Large intestine (tissue), 3 donors: ENCODE data around the gene CHMP6. TPM values are rescaled to one million over a fixed set of nuclear protein-coding genes. Genes with fewer than 3 reads are reported as not detected.

Experiments
- DNase-seq, 2 donors: peaks; one replicate each; pipeline versions ENCODE4 v3.0.0 to v3.0.0-alpha.2; 2013
- H3K27ac ChIP-seq: one replicate; pipeline ENCODE4 v1.5.1; 2013; ENCODE audit warnings: low read length
- H3K27me3 ChIP-seq: 2 replicates; pipeline ENCODE4 v1.6.1; 2013; ENCODE audit warnings: low read length; ENCODE audit not compliant: control insufficient read depth, insufficient read depth
- H3K36me3 ChIP-seq: 2 replicates; pipeline ENCODE4 v1.6.1; 2013; ENCODE audit warnings: low read length; ENCODE audit not compliant: control insufficient read depth, insufficient read depth
- H3K4me1 ChIP-seq: one replicate; pipeline ENCODE4 v1.6.1; 2013; ENCODE audit warnings: low read length; ENCODE audit not compliant: control insufficient read depth, insufficient read depth
- H3K4me3 ChIP-seq: one replicate; pipeline ENCODE4 v1.5.1; 2013; ENCODE audit warnings: low read length
- H3K9me3 ChIP-seq: one replicate; pipeline ENCODE4 v1.6.1; 2013; ENCODE audit warnings: mild to moderate bottlenecking, low read depth, low read length, moderate library complexity; ENCODE audit not compliant: control insufficient read depth
- WGBS: methylation state at CpG from one replicate; pipeline ENCODE4 v1.1.5; 2013; ENCODE audit warnings: low lambda C conversion rate; ENCODE audit not compliant: insufficient coverage; 5-methylcytosine and 5-hydroxymethylcytosine counted together
- polyA plus RNA-seq: library from polyadenylated mRNA; unstranded; fragments of 120-200 nt; gene quantifications from one replicate; pipeline ENCODE4 v1.2.1, GENCODE V29; 2013

The CHMP6 gene
- polyA plus RNA-seq, 1 donor = 20.4 TPM

DNA sequence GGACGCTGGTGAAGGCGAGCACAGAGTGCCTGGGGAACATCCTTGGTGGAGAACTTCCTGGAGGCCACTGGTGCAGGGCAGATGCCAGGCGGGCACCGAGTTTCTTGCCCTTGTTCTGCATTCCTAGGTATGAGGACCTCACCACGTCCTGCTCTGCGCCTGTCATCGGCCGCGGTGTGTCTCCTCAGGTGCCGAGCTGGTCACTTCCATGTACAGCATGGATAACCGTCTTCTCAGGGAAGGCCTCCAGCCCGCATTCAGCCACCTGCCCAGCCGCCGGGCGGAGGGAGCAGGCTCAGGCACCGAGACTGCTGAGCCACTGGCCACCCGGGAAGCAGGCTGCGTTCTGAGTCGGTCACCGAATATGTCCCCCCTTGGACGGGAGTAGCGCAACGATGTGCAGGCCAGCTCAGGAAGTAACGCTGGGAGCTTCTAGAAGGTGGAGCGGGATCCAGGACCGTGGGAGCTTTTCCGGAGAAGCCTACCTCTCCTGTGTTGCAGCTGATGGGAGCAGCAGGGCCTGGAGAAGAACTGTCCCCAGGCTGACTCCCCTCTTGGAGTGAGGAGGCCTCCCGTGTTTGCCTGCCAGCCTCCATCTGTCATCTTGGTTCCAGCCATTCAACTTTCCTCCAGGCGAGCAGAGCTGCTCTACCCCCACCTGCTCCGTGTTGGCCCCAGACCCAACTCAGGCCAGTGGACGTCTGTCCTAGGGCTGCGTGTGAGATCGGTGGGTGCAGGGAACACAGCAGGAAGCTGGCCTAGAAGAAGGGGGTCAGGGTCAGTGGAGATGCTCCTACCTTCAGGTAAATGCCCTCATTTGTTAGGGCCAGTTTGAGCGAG lies 41.2 kb downstream of the CHMP6 start:
- WGBS = no CpG with 5 or more reads among the region's 34 CpGs
- Histone ChIP-seq H3K4me3 (no peak overlapping the region), H3K36me3 (peaks cover 15% of the 10 kb centered on the region), H3K4me1 (peaks cover 18% of the 10 kb centered on the region), H3K27me3 (peaks cover 18% of the 10 kb centered on the region), H3K9me3 (peaks cover 3% of the 10 kb centered on the region), H3K27ac (no peak overlapping the region)
- no peak for DNase-seq

DNA sequence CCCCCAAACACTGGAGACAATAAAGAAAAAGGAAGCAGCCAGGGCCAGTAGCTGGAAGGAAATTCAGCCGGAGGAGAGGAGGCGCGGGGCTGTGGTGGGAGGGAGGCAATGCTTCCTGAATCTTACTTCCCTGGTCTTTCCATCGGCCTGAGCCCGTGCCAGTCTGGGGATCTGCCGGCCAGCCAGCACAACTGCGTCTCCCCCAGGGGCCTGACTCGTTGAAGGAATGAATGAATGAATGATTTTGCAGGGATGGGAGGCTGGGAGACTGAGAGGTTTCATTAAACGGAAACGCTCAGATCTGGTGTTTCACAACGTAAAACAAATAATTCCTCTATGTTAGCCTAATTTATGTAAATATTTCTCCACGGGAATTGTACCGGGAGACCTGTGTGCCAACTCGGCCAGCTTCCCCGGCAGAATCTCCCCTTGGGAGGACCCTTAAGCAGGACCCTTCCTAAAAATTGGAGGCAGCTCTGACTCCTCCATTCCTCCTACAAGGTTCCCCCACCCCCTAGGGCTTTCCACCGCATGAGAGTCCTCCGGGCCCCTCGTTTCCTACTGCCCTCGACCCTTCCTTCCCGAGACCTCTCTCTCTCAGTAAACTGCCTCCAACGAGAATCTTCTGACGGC lies 42.0 kb downstream of the CHMP6 start:
- Histone ChIP-seq H3K27ac (no peak overlapping the region), H3K9me3 (peaks cover 3% of the 10 kb centered on the region), H3K4me1 (peaks cover 18% of the 10 kb centered on the region), H3K4me3 (peak overlapping the region; percentile 65), H3K36me3 (peaks cover 15% of the 10 kb centered on the region), H3K27me3 (peaks cover 10% of the 10 kb centered on the region)
- WGBS = no CpG with 5 or more reads among the region's 22 CpGs
- DNase-seq = no peak

DNA sequence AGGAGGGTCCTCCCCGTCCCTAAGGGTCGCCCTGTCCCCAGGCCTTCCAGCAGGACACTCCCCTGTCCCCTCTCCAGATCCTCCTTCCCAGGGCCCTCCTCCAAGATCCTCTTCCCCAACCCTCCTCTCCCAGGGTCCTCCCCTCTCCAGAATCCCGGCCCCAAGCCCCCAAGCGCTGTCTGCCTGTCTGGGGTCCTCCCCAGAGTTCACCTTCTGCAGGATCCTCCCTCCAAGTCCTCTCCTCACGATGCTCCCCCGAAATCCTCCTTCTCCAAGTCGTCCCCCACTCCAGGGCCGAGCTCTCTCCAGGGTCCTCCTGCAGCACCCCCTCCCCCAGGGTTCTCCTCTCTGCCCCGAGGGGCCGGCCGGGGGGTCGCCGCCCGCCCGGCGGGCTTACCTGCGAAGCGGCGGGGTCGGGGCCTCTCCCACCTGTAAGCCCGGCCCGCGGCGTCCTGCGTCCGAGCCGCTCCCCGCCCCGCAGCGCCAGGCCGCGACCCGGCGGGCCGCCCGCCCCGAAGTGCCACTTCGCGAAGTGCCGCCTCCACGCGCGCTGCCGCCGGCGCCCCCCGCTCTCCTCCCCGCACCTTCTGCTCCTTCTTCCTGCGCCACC lies 42.6 kb downstream of the CHMP6 start:
- H3K27ac ChIP-seq = no peak overlapping the region
- 0% methylated on average over 1 of the region's 49 CpGs for WGBS
- H3K4me1 ChIP-seq = peaks cover 18% of the 10 kb centered on the region

DNA sequence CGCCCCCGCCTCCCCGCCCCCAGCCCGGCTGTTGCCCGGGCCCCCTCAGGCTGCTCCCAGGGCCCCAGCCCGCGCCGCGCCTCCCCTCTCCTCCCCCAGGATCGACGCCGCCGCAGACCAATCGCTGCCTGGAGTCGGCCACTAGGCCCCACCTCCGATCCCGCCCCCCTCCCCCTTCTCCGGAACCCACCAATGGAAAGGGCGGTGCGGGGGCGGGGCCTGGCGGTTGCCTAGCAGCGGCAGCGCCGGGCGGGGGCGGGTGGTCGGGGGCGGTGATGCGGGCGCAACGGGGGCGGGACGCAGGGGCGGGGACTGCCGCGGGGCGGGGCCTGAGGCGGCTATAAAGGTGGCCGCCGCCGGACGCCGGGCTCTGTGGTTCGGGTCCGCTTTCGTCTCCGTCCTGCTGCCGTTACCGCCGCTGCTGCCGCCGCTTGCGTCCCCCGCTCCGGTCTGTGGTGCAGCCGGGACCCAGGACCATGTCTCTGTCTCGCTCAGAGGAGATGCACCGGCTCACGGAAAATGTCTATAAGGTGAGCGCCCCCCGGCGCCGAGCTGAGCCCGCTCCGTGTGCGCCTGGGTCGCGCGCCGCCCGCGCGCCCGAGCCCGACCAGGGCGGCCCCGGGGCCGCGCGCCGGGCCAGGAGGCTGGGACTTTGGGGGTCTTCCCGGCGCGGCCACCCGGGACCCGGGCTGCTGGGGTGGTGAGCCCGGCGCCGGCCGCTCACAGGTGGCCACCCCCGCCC lies 43.3 kb downstream of the CHMP6 start, which contains the start of gene BAIAP2:
BAIAP2 (plus strand) TSS at position 373 of the 742 bp plus-strand sequence; CDS start at position 477, 104 bp downstream.
- WGBS = no CpG with 5 or more reads among the region's 92 CpGs
- DNase-seq = peak; percentile 91 to 95
- Histone ChIP-seq H3K36me3 (peaks cover 15% of the 10 kb centered on the region), H3K27me3 (peaks cover 8% of the 10 kb centered on the region), H3K4me1 (peaks cover 18% of the 10 kb centered on the region), H3K4me3 (peak within 1 kb of the TSS; percentile 65), H3K9me3 (peaks cover 3% of the 10 kb centered on the region), H3K27ac (no peak within 1 kb of the TSS)

More for the DNA sequence above, 42.6 kb downstream of the CHMP6 start:
- Histone ChIP-seq H3K9me3 (peaks cover 3% of the 10 kb centered on the region), H3K36me3 (peaks cover 15% of the 10 kb centered on the region), H3K27me3 (peaks cover 8% of the 10 kb centered on the region), H3K4me3 (peak overlapping the region; percentile 65)
- no peak for DNase-seq

DNA sequence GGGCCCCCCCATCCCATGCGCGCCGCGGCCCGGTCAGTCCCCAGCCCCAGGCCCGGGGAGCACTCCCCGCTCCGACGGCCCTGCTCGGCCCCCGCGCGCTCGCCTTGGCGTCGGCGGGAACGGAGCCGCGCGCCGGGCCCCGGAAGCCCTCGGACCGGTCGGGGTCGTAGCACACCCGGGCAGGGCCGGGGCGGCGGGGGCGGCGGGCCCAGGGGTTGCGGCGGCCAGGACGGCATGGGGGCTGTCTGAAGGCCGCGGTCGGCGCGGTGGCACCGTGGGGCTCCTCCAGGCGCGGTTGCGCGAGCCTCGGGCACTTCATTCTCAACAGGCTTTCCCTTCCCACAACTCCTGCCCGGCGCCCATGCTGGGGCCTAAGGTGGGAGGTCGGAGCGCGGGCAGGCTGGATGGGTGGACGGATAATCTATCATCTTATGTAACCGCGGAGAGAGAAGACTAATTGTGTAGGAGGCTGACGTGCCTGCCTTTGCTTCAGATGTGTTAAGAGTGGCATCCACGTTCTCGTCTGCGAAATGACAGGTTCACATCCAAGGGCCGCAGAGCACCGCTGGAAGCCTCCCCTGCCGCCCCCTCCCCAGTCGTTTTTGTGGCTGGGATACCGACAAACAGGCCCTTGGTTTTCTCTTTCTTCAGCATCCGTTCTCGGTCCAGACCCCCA lies 44.0 kb downstream of the CHMP6 start:
- Histone ChIP-seq H3K4me3 (peak overlapping the region; percentile 33), H3K27me3 (peaks cover 8% of the 10 kb centered on the region), H3K36me3 (peaks cover 15% of the 10 kb centered on the region), H3K4me1 (peaks cover 18% of the 10 kb centered on the region), H3K27ac (no peak overlapping the region), H3K9me3 (peaks cover 3% of the 10 kb centered on the region)
- no peak for DNase-seq
- WGBS = no CpG with 5 or more reads among the region's 66 CpGs

DNA sequence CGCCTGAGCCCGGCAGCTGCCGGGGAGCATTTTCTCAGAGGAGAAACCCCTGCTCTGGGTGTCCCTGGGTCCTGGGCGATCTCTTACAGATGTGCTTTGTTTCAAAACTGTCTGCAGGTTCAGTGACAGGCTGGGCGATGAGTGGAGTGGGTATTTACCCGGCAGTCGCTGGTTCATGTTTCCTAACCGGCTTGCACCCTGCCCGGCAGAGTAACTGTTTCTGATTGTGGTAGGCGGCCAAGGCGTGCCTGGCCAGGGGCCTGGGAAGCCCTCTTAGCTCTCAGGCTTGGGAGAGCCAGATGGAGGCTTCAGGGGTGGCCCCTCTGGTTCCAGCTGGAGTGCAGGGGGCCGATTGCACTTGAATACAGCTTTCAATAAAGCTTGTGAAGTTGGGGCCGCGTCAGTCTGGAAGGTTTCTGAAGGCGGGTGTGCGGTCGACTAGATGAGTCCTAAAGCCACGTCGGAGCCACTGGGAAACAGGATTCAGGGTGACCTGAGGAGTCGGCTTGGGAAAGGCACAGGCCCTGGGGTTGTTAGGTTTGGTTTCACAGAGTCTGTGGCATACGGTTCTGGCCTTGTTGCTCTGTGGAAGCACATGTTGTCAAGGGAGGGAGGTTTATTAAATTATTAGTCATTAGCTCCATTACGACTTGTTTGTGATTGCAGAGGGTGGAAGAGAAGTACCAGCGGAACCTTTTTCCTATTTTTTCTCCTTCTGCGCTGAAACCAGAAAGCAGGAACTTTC lies 44.7 kb downstream of the CHMP6 start:
- no peak for DNase-seq
- no peak overlapping the region for H3K27ac ChIP-seq
- H3K27me3 ChIP-seq = peaks cover 8% of the 10 kb centered on the region
- H3K4me1 ChIP-seq = peaks cover 16% of the 10 kb centered on the region
- peaks cover 12% of the 10 kb centered on the region for H3K36me3 ChIP-seq
- peak overlapping the region; percentile 33 for H3K4me3 ChIP-seq
- H3K9me3 ChIP-seq = peaks cover 3% of the 10 kb centered on the region
- no CpG with 5 or more reads among the region's 24 CpGs for WGBS

DNA sequence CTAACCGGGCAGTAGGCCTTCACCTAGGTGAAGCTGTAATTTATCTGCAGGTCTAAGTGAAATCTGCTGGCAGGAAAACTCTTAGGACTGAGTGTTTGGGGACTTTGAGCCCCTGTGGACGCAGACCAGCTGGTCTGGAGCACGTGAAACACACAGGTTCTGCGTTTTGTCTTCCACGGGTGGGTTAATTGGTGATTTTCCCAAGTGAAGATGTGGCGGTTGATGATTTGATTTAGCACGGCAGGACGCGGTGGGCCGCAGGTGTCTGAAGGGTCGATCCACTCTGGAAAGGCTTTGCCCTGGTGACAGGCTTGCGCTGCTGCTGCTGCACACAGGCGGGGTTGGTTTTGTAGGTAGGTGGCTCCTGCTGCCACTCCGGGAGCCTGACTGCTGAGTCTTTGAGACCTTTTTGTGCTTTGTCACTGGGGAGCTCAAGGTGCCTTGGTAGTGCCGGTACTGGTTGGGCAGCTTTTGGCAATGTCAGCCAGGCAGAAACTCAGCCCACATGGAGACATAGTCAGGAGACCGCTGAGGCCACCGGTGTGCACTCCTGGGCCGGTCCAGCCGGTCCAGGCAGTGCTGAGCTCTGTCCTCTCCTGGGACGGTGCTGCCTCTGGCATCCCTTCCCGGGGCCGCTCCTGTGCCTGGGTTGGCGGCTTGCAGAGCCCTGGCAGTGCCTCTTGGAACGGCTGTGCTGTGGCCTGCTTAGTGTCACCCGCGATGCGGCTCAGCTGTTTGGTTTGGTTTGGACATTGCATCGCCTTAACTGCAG lies 45.6 kb downstream of the CHMP6 start:
- Histone ChIP-seq H3K27ac (no peak overlapping the region), H3K36me3 (peaks cover 9% of the 10 kb centered on the region), H3K9me3 (peaks cover 3% of the 10 kb centered on the region), H3K4me3 (no peak overlapping the region), H3K27me3 (peaks cover 8% of the 10 kb centered on the region), H3K4me1 (peaks cover 15% of the 10 kb centered on the region)
- no peak for DNase-seq
- no CpG with 5 or more reads among the region's 28 CpGs for WGBS

DNA sequence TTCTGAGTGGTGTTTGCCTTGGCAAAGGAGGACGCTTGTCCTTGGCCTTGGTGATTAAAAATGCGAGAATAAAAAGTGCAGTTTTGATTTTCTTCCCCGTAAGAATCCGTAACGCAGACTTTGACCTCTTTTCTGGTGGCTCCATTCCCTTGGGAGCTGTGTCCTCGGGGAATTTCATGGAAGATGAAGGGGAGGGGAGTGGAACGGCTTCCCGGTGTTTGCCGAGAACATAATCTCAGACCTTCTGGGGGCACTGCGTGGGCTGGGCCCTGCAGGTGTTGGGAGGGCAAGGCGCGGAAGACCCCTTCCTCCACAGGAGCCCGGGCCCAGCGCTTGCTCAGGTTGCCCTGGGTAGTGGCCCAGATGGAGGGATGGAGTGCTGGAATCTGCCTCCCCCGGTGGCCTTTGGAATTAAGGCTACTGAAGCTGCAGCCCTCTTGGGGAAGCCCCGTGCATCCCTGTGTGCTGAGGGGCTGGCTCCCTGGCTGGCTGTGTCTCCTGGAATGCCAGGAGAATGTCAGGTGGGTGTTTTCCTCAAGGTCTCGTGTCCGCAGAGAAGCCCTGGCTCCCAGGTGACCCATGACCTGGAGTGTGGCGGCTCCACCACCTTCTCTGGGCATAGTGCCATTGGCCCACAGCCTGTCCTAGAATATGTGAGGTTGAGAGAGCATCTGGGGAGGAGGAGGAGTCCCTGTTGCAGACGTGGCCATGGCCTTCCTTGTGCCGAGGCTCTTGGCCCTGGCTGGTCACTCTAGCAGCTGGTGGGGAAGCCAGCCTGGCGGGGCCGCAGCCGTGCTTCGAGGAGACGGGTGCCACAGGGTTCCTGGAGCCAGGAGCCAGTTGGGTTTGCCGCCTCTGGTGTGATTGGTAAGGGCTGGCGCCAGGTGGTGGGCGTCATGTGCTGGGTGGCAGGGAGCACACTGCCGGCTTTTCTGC lies 46.4 kb downstream of the CHMP6 start:
- H3K4me3 ChIP-seq = no peak overlapping the region
- no peak for DNase-seq
- peaks cover 15% of the 10 kb centered on the region for H3K4me1 ChIP-seq
- WGBS = no CpG with 5 or more reads among the region's 30 CpGs
- H3K27ac ChIP-seq = no peak overlapping the region
- H3K36me3 ChIP-seq = peaks cover under 1% of the 10 kb centered on the region
- peaks cover 8% of the 10 kb centered on the region for H3K27me3 ChIP-seq
- H3K9me3 ChIP-seq = no peaks in the 10 kb centered on the region
